GM23338 (cell line): Measurements from ENCODE around the gene RALGPS1.

Source experiments
- CREB1 ChIP-seq: fragments of 250-450 bp; sonication (Bioruptor Pico); IDR thresholded peaks from 2 replicates; pipeline ENCODE4 v1.5.0; 2020; ENCODE audit warnings: low read depth, mild to moderate bottlenecking, moderate library complexity
- EZH2 ChIP-seq: fragments of 200-600 bp; sonication (generic); IDR thresholded peaks from one replicate; pipeline ENCODE4 v1.8.0; 2017; ENCODE audit warnings: antibody characterized with exemption, mild to moderate bottlenecking, low read depth; ENCODE audit not compliant: unreplicated experiment
- EZH2phosphoT487 ChIP-seq: fragments of 200-600 bp; sonication (generic); IDR thresholded peaks from one replicate; pipeline ENCODE4 v1.8.1; 2018; ENCODE audit warnings: antibody characterized with exemption; ENCODE audit not compliant: unreplicated experiment
- POLR2AphosphoS5 ChIP-seq: IDR thresholded peaks from 2 replicates; pipeline ENCODE4 v1.6.1; 2016; ENCODE audit warnings: antibody characterized with exemption, low read depth
- TF ChIP-seq, protein P1 (sequence below): IDR thresholded peaks from one replicate; pipeline ENCODE4 v1.6.1; 2018; ENCODE audit warnings: antibody characterized with exemption; ENCODE audit not compliant: unreplicated experiment
- TF ChIP-seq, protein P2 (sequence below), 2 experiments: fragments of 200-600 bp in 1 of 2; sonication (generic) in 1 of 2; conservative IDR thresholded peaks; 2 replicates each; pipeline versions ENCODE4 v1.5.1 to v1.6.1; 2016 to 2017; ENCODE audit warnings: antibody characterized with exemption in 2 of 2, low read depth in 2 of 2, mild to moderate bottlenecking in 2 of 2, moderate library complexity in 1 of 2

DNA sequence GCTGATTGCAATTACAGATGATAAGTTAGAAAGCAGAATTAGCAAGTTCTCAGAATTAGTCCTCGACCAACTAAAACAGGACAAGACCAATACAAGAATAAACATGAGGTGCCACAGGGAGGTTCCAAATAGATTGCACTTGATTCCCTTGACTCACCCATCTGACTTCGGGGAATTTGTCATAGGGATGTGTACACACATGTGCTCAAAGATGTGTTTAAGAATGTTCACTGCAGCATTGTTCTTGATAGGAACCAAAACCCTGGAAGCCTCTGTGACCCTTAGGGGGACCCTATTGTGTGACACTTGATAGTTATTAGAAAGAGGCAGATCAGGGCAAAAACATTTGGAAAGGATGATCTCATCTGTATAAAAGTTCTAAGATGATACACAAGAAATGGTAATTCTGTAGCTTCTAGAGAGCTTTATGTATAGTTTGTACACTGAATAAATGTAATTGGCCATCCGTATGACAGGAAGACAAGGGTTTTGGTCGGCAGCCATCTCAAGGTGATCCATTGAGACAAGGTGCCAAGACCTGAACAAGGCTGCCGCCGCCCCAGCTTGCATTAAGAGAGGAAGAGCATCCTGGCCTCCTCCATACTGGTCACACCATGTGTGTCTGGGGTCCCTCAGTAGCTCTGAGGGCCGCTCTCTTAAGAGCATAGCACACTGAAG is 301.8 kb downstream of the RALGPS1 start:
- TF ChIP-seq, protein P1, sequence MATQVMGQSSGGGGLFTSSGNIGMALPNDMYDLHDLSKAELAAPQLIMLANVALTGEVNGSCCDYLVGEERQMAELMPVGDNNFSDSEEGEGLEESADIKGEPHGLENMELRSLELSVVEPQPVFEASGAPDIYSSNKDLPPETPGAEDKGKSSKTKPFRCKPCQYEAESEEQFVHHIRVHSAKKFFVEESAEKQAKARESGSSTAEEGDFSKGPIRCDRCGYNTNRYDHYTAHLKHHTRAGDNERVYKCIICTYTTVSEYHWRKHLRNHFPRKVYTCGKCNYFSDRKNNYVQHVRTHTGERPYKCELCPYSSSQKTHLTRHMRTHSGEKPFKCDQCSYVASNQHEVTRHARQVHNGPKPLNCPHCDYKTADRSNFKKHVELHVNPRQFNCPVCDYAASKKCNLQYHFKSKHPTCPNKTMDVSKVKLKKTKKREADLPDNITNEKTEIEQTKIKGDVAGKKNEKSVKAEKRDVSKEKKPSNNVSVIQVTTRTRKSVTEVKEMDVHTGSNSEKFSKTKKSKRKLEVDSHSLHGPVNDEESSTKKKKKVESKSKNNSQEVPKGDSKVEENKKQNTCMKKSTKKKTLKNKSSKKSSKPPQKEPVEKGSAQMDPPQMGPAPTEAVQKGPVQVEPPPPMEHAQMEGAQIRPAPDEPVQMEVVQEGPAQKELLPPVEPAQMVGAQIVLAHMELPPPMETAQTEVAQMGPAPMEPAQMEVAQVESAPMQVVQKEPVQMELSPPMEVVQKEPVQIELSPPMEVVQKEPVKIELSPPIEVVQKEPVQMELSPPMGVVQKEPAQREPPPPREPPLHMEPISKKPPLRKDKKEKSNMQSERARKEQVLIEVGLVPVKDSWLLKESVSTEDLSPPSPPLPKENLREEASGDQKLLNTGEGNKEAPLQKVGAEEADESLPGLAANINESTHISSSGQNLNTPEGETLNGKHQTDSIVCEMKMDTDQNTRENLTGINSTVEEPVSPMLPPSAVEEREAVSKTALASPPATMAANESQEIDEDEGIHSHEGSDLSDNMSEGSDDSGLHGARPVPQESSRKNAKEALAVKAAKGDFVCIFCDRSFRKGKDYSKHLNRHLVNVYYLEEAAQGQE = no peak
- TF ChIP-seq, protein P2, sequence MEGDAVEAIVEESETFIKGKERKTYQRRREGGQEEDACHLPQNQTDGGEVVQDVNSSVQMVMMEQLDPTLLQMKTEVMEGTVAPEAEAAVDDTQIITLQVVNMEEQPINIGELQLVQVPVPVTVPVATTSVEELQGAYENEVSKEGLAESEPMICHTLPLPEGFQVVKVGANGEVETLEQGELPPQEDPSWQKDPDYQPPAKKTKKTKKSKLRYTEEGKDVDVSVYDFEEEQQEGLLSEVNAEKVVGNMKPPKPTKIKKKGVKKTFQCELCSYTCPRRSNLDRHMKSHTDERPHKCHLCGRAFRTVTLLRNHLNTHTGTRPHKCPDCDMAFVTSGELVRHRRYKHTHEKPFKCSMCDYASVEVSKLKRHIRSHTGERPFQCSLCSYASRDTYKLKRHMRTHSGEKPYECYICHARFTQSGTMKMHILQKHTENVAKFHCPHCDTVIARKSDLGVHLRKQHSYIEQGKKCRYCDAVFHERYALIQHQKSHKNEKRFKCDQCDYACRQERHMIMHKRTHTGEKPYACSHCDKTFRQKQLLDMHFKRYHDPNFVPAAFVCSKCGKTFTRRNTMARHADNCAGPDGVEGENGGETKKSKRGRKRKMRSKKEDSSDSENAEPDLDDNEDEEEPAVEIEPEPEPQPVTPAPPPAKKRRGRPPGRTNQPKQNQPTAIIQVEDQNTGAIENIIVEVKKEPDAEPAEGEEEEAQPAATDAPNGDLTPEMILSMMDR (conservative IDR thresholded peaks at IDR 0.05; ENCODE audit: low read depth in 2 of 2) = no peak
- TF ChIP-seq EZH2 (no peak), CREB1 (CRISPR knock-in tag) (no peak), POLR2AphosphoS5 (no peak), EZH2phosphoT487 (no peak)
